MM.1S (cell line): ENCODE measurements around the gene OGT.

Experiments used
- CTCF ChIP-seq: fragments of 300-600 bp; sonication (generic); IDR thresholded peaks from 2 replicates; pipeline ENCODE4 v1.5.1; 2016; ENCODE audit warnings: antibody characterized with exemption, low read length, mixed read lengths
- EZH2phosphoT487 ChIP-seq: fragments of 300-600 bp; sonication (generic); IDR thresholded peaks from 2 replicates; pipeline ENCODE4 v1.6.1; 2018; ENCODE audit warnings: antibody characterized with exemption, low read length

GRCh38 chrX:71489540-71489939, 43.4 kb upstream of the OGT start:
- TF ChIP-seq EZH2phosphoT487, result no peak
- TF ChIP-seq CTCF, result no peak
